Smooth muscle cell (in vitro differentiated cells): ENCODE results near the gene FADS1. TPM values are rescaled to one million over a fixed set of nuclear protein-coding genes. Genes with fewer than 3 reads are reported as not detected.

Experiments
- DNase-seq: peaks from one replicate; lab custom pipeline; 2025; ENCODE audit not compliant: unreplicated experiment; lab: John Stamatoyannopoulos, UW
- H2AFZ ChIP-seq: fragments of 200-600 bp; sonication (generic); 2 replicates; pipeline ENCODE4 v1.6.0; 2016; ENCODE audit warnings: antibody characterized with exemption, low read depth, mild to moderate bottlenecking
- H3F3A ChIP-seq: fragments of 200-600 bp; sonication (generic); 2 replicates; pipeline ENCODE4 v1.6.0; 2017; ENCODE audit warnings: antibody characterized with exemption, low read depth
- H3K27ac ChIP-seq: fragments of 200-600 bp; sonication (generic); 2 replicates; pipeline ENCODE4 v1.5.1; 2016; ENCODE audit warnings: low read depth, mild to moderate bottlenecking
- H3K27me3 ChIP-seq: fragments of 200-600 bp; sonication (generic); 2 replicates; pipeline ENCODE4 v1.6.1; 2016; ENCODE audit warnings: low read depth, mild to moderate bottlenecking
- H3K36me3 ChIP-seq: fragments of 200-600 bp; sonication (generic); 2 replicates; pipeline ENCODE4 v1.5.1; 2016; ENCODE audit warnings: low read depth
- H3K4me1 ChIP-seq: fragments of 200-600 bp; sonication (generic); 2 replicates; pipeline ENCODE4 v1.5.1; 2016; ENCODE audit warnings: low read depth
- H3K4me2 ChIP-seq: fragments of 200-600 bp; sonication (generic); 2 replicates; pipeline ENCODE4 v1.6.0; 2016; ENCODE audit warnings: mild to moderate bottlenecking
- H3K4me3 ChIP-seq: fragments of 200-600 bp; sonication (generic); 2 replicates; pipeline ENCODE4 v1.5.1; 2016; ENCODE audit warnings: mild to moderate bottlenecking
- H3K79me2 ChIP-seq: fragments of 200-600 bp; sonication (generic); 2 replicates; pipeline ENCODE4 v1.6.0; 2016; ENCODE audit warnings: low read depth, mild to moderate bottlenecking
- H3K9ac ChIP-seq: fragments of 200-600 bp; sonication (generic); 2 replicates; pipeline ENCODE4 v1.6.0; 2016; ENCODE audit warnings: low read depth
- H3K9me3 ChIP-seq: fragments of 200-600 bp; sonication (generic); replicated peaks from 2 replicates; pipeline ENCODE4 v1.5.1; 2016; ENCODE audit warnings: low read depth
- H4K20me1 ChIP-seq: fragments of 200-600 bp; sonication (generic); 2 replicates; pipeline ENCODE4 v1.6.0; 2016; ENCODE audit warnings: low read depth
- WGBS: methylation state at CpG from one replicate; pipeline ENCODE4 v1.1.7; 2016; ENCODE audit warnings: low lambda C conversion rate; 5-methylcytosine and 5-hydroxymethylcytosine counted together
- polyA plus RNA-seq: library from polyadenylated mRNA; unstranded; fragments of >200 nt; fragmentation: Nextera tagmentation; extraction: Ambion mirVana; gene quantifications from 2 replicates; pipeline ENCODE4 v1.2.1, GENCODE V29; 2016
- total RNA-seq: library from RNA; depleted of rRNA; stranded (reverse); fragments of >200 nt; gene quantifications from 2 replicates; pipeline ENCODE4 v1.2.3, GENCODE V29; 2014
- TF ChIP-seq, protein P1 (sequence below): fragments of 200-600 bp; sonication (generic); IDR thresholded peaks from 2 replicates; pipeline ENCODE4 v1.5.1; 2017; ENCODE audit warnings: borderline replicate concordance, mild to moderate bottlenecking, antibody characterized with exemption; ENCODE audit not compliant: insufficient read depth, poor library complexity, severe bottlenecking

FADS1 gene
- total and polyA plus RNA-seq, 2 experiments from 2014 or later, result 122 to 266 TPM

GRCh38 chr11:61851113-61851899 lies 34.5 kb upstream of the FADS1 start:
- DNase-seq, result no peak
- H3K4me2 ChIP-seq, result no peak overlapping the region
- TF ChIP-seq, protein P1, sequence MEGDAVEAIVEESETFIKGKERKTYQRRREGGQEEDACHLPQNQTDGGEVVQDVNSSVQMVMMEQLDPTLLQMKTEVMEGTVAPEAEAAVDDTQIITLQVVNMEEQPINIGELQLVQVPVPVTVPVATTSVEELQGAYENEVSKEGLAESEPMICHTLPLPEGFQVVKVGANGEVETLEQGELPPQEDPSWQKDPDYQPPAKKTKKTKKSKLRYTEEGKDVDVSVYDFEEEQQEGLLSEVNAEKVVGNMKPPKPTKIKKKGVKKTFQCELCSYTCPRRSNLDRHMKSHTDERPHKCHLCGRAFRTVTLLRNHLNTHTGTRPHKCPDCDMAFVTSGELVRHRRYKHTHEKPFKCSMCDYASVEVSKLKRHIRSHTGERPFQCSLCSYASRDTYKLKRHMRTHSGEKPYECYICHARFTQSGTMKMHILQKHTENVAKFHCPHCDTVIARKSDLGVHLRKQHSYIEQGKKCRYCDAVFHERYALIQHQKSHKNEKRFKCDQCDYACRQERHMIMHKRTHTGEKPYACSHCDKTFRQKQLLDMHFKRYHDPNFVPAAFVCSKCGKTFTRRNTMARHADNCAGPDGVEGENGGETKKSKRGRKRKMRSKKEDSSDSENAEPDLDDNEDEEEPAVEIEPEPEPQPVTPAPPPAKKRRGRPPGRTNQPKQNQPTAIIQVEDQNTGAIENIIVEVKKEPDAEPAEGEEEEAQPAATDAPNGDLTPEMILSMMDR, result no peak
- H3K4me3 ChIP-seq, result no peak overlapping the region
- peaks cover 90% of the 10 kb centered on the region for H4K20me1 ChIP-seq
- H3F3A ChIP-seq, result peaks cover 4% of the 10 kb centered on the region
- 95% methylated on average over 24 of the region's 24 CpGs for WGBS
- no peaks in the 10 kb centered on the region for H3K4me1 ChIP-seq
- no peaks in the 10 kb centered on the region for H3K9me3 ChIP-seq
- no peaks in the 10 kb centered on the region for H3K27me3 ChIP-seq
- H3K27ac ChIP-seq, result no peak overlapping the region
- no peak overlapping the region for H3K9ac ChIP-seq
- H3K79me2 ChIP-seq, result no peaks in the 10 kb centered on the region
- H2AFZ ChIP-seq, result no peak overlapping the region
- H3K36me3 ChIP-seq, result peaks cover 6% of the 10 kb centered on the region

DNA sequence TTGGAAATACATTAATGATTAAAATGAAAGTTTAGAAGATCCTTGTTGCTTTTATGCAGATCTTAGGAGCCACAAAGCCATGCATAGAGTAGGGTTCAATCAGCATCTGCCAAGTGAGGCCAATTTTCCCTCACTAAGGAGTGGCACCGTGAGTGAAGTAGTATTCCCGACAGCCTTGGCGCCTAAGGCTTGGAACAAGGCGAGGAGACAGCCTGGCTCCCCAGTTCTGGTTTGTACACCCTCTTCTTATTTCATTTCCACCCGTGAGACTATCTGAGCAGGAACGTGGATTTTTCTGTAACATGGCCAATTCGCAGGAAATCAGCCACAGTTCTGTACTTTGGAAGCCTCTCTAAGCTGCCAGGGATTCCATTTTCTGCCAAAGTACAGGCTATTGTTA lies 33.9 kb upstream of the FADS1 start:
- WGBS, result over 99% methylated on average over 7 of the region's 7 CpGs
- DNase-seq, result no peak
- no peak overlapping the region for H2AFZ ChIP-seq
- H3K9ac ChIP-seq, result no peak overlapping the region
- peaks cover 6% of the 10 kb centered on the region for H3K36me3 ChIP-seq
- H3K27ac ChIP-seq, result no peak overlapping the region
- no peaks in the 10 kb centered on the region for H3K4me1 ChIP-seq
- H3K79me2 ChIP-seq, result no peaks in the 10 kb centered on the region
- H3K4me3 ChIP-seq, result no peak overlapping the region
- TF ChIP-seq, protein P1, result no peak
- H3K4me2 ChIP-seq, result no peak overlapping the region
- H3K27me3 ChIP-seq, result no peaks in the 10 kb centered on the region
- H3F3A ChIP-seq, result peaks cover 4% of the 10 kb centered on the region
- peaks cover 86% of the 10 kb centered on the region for H4K20me1 ChIP-seq
- H3K9me3 ChIP-seq, result no peaks in the 10 kb centered on the region

- Histone ChIP-seq H3K79me2 (peaks cover 8% of the 10 kb centered on the region), H2AFZ (no peak overlapping the region), H3K27ac (no peak overlapping the region), H3F3A (peaks cover 8% of the 10 kb centered on the region), H3K4me1 (no peaks in the 10 kb centered on the region), H3K9ac (no peak overlapping the region), H3K27me3 (no peaks in the 10 kb centered on the region), H3K36me3 (peaks cover 11% of the 10 kb centered on the region), H3K4me2 (no peak overlapping the region), H3K4me3 (no peak overlapping the region), H3K9me3 (no peaks in the 10 kb centered on the region), H4K20me1 (peaks cover 78% of the 10 kb centered on the region)
- DNase-seq, result no peak
- WGBS, result 97% methylated on average over 9 of the region's 9 CpGs
- TF ChIP-seq, protein P1, result no peak
Observed at GRCh38 chr11:61848631-61849030, 31.8 kb upstream of the FADS1 start.
